ENCODE measurements around the gene PNMA8A. TPM values are rescaled to one million over a fixed set of nuclear protein-coding genes. Genes with fewer than 3 reads are reported as not detected.

Gene PNMA8A
- 1 to 10 TPM; 1.5 to 8.4 (median 5.5) TPM for total RNA-seq
- 1 to 10 TPM in 1 of 3 donors, not detected in 2; 2.3 TPM for polyA plus RNA-seq

GRCh38 chr19:46471116-46471733 lies at the start of gene PNMA8A:
Gene PNMA8A (minus strand): TSS chr19:46471563. CDS start chr19:46471035, 528 bp downstream.
- H3K4me3 ChIP-seq, result peak within 1 kb of the TSS; percentile 15 to 57 (median 48)
- peak; percentile 86 for DNase-seq
- intact Hi-C loops (cut with DNase I), result no loop called here
- H3K27ac ChIP-seq, result peak within 1 kb of the TSS; percentile 66 to 79 (median 72)
- TF ChIP-seq CTCF (IDR thresholded peaks at IDR 0.05), result no peak
- peak in 2 of 4 donors; percentile 11 for TF ChIP-seq POLR2AphosphoS5 (IDR thresholded peaks at IDR 0.05)
- H3K9me3 ChIP-seq, result no peaks in the 10 kb centered on the region
- H3K36me3 ChIP-seq, result no peaks in the 10 kb centered on the region
- peaks cover 0 to 14% (median 13%) of the 10 kb centered on the region in 4 donors for H3K4me1 ChIP-seq
- H3K27me3 ChIP-seq, result no peaks in the 10 kb centered on the region
- 3 to 6% methylated on average over 57 of the region's 57 CpGs for WGBS, 2 donors

GRCh38 chr19:46520616-46521015 lies 49.3 kb upstream of the PNMA8A start:
- TF ChIP-seq EP300 (IDR thresholded peaks at IDR 0.05) (no peak), POLR2A (IDR thresholded peaks at IDR 0.05) (no peak), CTCF (IDR thresholded peaks at IDR 0.05) (no peak), POLR2AphosphoS5 (IDR thresholded peaks at IDR 0.05) (no peak)
- Histone ChIP-seq H3K4me3 (no peak overlapping the region), H3K4me1 (no peaks in the 10 kb centered on the region), H3K9me3 (no peaks in the 10 kb centered on the region), H3K36me3 (no peaks in the 10 kb centered on the region), H3K27ac (no peak overlapping the region), H3K27me3 (peaks cover 0 to under 1% (median 0%) of the 10 kb centered on the region in 3 donors)
- no peak for DNase-seq
- WGBS, 2 donors, result 83 to 92% methylated on average over 6 of the region's 6 CpGs
- intact Hi-C loops (cut with DNase I), result no loop called here

- DNase-seq, result no peak
- intact Hi-C loops (cut with DNase I), result loop anchor here (10.0 kb wide), 1 partner anchor 233 kb away; no protein-coding TSS in a partner anchor
- TF ChIP-seq CTCF (IDR thresholded peaks at IDR 0.05) (no peak), EP300 (IDR thresholded peaks at IDR 0.05) (no peak), POLR2AphosphoS5 (IDR thresholded peaks at IDR 0.05) (no peak), POLR2A (IDR thresholded peaks at IDR 0.05) (no peak)
Observed at GRCh38 chr19:46517471-46517870, 46.1 kb upstream of the PNMA8A start.

GRCh38 chr19:46515879-46516350 lies 44.6 kb upstream of the PNMA8A start:
- intact Hi-C loops (cut with DNase I), result loop anchor here (10.0 kb wide), 1 partner anchor 231 kb away; no protein-coding TSS in a partner anchor
- 18 to 22% methylated on average over 6 of the region's 6 CpGs for WGBS, 2 donors
- no peak overlapping the region for H3K4me3 ChIP-seq
- H3K27me3 ChIP-seq, result peaks cover 0 to 19% (median 0%) of the 10 kb centered on the region in 3 donors
- no peak for TF ChIP-seq POLR2A (IDR thresholded peaks at IDR 0.05)
- no peak for TF ChIP-seq POLR2AphosphoS5 (IDR thresholded peaks at IDR 0.05)
- TF ChIP-seq CTCF (IDR thresholded peaks at IDR 0.05), result peak in 2 of 4 experiments; percentile 39 to 53
- no peak for TF ChIP-seq EP300 (IDR thresholded peaks at IDR 0.05)
- no peaks in the 10 kb centered on the region for H3K36me3 ChIP-seq
- DNase-seq, result no peak
- H3K9me3 ChIP-seq, result no peaks in the 10 kb centered on the region
- no peak overlapping the region for H3K27ac ChIP-seq
- peaks cover 0 to 7% (median 2%) of the 10 kb centered on the region in 4 donors for H3K4me1 ChIP-seq

More at GRCh38 chr19:46517471-46517870, 46.1 kb upstream of the PNMA8A start:
- H3K9me3 ChIP-seq, result no peaks in the 10 kb centered on the region
- no peaks in the 10 kb centered on the region for H3K36me3 ChIP-seq
- peaks cover 0 to 19% (median 0%) of the 10 kb centered on the region in 3 donors for H3K27me3 ChIP-seq
- peaks cover 0 to 7% (median 2%) of the 10 kb centered on the region in 4 donors for H3K4me1 ChIP-seq
- H3K27ac ChIP-seq, result no peak overlapping the region
- WGBS, 2 donors, result 77 to 88% methylated on average over 6 of the region's 6 CpGs
- no peak overlapping the region for H3K4me3 ChIP-seq

Measured in sigmoid colon (tissue), 7 donors.